Measurements from ENCODE around the gene OR7A17.

OR7A17 gene

DNA sequence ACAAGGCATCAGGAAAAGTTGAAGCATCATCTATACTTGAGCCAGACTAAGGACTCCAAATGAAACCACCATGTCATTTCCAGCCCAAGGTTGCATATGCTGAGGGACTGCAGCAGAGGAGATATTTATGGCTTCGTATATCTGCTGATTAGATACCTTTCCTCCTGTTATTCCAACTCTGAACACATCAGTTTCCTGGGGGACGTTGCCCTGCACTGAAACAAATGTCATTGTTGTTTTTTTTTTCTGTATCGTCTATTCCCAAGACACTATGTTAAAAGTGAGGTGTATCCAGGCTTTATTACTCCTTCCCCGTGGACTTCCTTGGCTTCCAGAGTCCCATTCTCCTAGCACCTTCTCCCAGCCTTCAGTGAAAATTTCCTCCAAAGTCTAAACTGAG is at the start of gene OR7A17:
Gene OR7A17 (minus strand): TSS at position 101 of the 400 bp plus-strand sequence. CDS start 4,777 bp downstream, outside the sequence.
- no peak for DNase-seq

- no peak for DNase-seq
These were observed 47.6 kb upstream of the OR7A17 start for GRCh38 chr19:14933506-14933905.

DNA sequence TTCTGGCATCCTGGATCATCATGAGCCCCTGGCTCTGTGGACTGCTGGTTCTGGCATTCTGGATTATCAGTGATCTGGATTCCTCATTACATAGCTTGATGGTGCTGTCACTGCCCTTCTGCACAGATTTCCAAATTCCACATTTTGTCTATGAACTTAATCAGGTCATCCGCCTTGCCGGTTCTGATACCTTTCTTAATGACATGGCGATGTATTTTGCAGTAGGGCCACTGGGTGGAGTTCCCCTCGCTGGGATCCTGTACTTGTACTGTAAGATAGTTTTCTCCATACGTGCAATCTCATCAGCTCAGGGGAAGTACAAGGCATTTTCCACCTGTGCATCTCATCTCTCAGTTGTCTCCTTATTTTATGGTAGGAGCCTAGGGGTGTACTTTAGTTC is 30.9 kb upstream of the OR7A17 start:
- DNase-seq, result no peak

DNA sequence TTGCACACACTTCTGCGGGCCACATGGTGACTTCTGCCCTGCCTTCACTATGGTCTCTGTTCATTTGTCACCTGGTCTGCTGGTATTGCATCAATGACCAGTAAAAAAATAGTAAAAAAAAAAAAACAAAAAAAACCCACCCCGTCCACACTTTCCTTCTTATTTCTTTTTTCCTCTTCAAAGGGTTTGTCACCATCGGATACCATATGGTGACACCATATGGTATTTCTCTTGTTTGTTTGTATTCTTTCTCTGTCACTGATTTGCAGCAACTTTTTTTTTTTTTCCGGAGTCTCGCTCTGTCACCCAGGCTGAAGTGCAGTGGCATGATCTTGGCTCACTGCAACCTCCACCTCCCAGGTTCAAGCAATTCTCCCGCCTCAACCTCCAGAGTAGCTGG is 29.2 kb upstream of the OR7A17 start:
- DNase-seq, result no peak

DNA sequence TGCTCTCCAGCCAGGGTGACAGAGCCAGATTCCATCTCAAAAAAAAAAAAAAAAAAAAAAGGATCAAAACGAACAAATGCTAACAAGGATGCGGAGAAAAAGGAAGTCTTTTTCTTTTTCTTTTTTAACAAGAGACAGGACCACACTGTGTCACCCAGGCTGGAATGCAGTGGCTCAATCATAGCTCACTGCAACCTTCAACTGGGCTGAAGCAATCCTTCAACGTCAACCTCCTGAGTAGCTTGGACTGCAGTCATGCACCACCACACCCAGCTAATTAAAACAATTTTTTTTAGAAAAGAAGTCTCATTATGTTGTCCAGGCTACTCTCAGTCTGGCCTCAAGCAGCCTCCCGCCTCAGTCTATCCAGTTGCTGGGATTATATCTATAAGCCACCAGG is 20.8 kb upstream of the OR7A17 start:
- DNase-seq, result no peak

GRCh38 chr19:14901675-14902260 is 15.8 kb upstream of the OR7A17 start:
- DNase-seq, result no peak

DNA sequence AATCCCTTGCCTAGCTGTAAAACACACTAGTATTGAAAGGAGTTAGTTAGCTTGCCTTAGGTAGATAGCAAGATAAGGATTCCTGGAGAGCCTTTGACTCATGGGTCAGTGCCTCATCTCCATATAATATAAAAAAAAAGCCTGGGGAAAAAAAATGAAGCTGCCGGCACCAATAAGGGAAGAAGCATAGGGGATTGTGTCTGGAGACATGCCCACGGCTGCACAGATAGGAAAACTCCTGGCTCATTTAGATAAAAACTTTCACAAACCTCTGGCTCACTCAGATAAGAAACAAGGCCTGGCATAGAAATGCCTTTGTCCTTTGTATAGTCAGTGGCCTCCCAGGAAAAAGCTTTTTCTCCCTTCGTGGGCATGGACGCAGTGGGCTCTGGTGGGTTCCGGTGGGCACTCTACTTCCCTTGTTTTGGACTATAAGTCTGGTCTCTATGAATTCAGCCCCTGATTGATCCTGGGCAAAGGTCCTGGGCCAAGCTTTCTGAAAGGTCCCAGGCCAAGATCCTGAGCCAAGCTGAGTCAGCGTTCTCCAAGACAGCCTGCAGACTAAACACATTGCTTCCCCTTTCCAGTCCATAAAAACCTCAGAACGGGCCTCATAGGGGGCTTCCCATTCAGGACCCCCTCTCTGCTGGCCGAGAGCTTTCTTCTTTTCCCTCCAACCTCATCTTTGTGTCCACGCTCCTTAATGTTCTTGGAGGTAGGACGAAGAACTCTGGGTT is 4.9 kb upstream of the OR7A17 start:
- DNase-seq, result no peak

DNA sequence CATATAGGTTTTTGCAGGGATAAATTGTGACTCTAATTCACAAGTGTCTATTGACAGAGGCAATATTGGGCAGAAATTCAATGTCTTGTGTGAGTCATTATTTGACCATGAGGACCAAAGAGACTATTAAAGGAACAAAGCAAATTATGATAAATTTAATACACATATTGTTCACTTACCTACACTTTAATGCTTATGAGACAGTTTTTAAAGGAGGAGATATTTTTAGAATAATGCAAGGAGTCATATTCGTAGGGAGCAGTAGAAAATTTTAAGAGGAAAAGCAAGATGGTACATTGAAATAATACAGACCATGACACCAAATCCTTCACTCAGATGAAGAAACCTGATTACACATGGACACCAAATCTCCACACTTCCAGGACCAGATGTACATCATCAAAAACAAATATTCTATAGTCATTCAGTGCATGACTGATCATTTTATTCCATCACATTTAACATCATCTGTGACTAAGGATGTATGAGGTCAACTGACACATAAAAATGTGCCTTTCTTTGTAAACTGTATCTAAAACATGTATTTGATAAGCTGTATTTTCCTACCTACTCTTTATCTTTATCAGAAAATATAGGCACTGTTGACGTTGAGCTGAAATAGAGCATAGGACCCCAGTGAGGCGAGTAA is 4.2 kb upstream of the OR7A17 start:
- DNase-seq, result no peak

DNA sequence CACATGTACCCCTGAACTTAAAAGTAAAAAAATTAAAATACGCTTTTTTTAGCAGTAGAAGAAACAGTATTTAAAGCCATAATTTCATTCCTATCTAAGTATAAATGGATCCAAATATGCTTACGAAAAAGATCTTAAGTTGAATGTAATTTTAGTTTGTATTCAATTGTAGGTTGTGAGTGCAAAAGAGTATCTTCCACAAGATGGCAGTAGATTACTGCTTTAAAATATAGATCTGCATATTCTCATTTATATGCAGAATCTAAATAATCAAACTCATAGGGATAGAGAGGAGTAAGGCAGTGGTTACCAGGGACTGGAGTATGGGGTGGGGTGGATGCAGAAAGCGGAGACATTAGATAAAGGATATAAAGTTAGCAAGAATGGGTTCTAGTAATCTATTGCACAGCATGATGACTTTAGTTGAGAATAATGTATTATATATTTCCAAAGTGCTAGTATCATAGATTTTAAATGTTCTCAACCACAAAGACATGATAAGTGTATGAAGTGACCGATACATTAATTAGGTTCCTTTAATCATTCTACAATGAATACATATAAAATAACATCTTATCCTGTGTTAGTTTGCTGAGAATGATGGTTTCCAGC is 14.2 kb downstream of the OR7A17 start:
- DNase-seq, result no peak

GRCh38 chr19:14868497-14868896 is 17.4 kb downstream of the OR7A17 start:
- no peak for DNase-seq

- no peak for DNase-seq
These were observed 37.1 kb downstream of the OR7A17 start, which contains the start of gene OR7A10 for GRCh38 chr19:14848822-14849221. Gene OR7A10 (minus strand): TSS chr19:14848922. CDS start chr19:14841877, 7,045 bp downstream.

DNA sequence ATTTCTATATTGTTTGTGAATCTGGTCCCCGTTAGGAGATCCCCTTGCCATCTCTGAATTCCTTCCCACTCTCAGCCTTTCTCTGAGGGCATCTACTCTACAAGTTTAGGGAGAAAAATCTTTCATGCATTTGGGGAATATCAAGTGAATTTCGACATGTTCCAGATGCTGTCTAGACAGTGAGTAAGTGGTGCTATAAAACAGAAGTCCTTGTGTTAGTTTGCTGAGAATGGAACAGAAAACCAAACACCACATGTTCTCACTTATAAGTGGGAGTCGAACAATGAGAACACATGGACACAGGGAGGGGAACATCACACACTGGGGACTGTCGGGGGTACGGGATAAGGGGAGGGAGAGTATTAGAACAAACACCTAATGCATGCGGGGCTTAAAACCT is 42.4 kb downstream of the OR7A17 start:
- DNase-seq, result no peak

DNA sequence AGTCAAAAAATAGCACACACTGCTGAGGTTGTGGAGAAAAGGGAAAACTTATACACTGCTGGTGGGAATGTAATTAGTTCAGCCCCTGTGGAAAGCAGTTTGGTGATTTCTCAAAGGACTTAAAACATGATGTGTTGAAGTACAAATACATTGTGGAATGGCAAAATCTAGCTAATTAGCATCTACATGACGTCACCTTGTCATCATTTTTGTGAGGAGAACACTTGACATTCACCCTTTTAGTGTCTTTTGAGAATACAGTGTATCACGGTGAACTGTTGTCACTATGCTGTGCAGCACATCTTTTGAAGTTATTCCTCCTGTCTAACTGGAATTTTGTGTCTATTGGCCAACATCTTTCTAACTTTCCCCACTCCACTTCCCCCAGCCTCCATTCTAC is 42.8 kb downstream of the OR7A17 start:
- DNase-seq, result no peak

DNA sequence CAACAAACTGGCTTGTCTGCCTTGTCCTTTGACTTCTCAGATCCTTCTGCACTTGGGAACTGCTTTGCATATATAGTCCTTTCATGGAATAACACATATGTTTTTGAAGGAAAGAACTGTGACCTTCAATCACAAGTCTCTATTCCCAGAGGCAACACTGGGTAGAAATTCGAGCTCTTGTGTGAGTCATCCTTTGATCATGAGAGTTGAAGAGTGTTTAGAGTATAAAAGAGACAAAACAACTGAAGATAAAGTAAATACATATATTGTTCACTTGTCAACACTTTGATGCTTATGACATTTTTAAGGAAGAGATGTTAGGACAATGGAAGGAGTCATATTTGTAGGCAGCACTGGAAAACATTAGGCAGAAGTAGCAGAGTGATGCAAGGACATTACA is 45.7 kb downstream of the OR7A17 start:
- no peak for DNase-seq

GRCh38 chr19:14837391-14837790 is 48.5 kb downstream of the OR7A17 start:
- no peak for DNase-seq

DNA sequence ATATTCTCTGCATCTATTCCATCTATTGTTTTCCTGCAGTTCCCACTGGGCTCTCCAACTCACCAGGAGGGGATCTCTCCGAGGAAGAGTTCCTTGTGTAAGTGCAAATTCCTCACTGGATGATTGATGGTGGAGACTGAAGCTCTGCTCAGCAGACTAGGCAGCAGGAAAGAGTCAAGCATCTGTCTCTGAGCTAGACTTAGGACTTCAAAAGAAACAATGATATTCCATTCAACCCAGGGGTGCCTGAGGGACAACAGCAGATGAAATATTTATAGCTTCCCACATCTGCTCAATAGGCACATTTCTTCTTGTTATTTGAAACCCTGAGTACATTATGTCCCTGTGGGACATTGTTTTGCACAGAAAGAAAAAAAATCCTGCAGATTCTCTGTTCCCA is 50.9 kb downstream of the OR7A17 start, which contains the start of the genes OR7A5 and OR7C1:
Gene OR7A5 (minus strand): TSS at position 175 of the 400 bp plus-strand sequence. CDS start 6,944 bp downstream, outside the sequence.
Gene OR7C1 (minus strand): TSS at position 175 of the 400 bp plus-strand sequence. CDS start 35,049 bp downstream, outside the sequence.
- no peak for DNase-seq

DNA sequence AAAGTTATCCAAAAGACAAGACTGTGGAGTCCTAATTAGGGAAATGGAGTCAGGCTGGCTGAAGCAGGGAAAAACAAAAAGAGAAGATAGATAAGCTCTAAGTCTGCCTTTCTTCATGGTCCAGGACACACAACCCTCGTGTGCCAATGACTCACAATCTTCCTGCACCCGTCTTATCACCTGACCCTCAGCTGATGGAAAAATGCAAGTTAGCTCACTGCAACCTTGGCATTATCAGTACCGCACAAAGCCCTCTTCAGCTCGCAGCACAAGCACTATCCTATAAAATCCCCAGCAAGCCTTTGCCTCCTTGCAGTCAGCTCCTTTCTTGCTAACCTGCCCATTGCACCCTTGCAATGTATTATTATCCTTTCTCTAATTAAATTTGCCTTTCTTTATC is 55.2 kb downstream of the OR7A17 start:
- DNase-seq, result no peak

All from GF-D8 (cell line).